ENCODE results near the gene ABR. TPM values are rescaled to one million over a fixed set of nuclear protein-coding genes. Genes with fewer than 3 reads are reported as not detected.

Gene ABR
- total and polyA plus RNA-seq, 2 of the 13 experiments (the other 11 are each of a cell fraction or from before 2014, with no cell fraction given) = 12.4 to 40.4 TPM

GRCh38 chr17:978103-979093, 201.4 kb downstream of the ABR start (continued):
- TF ChIP-seq ZHX2 (IDR thresholded peaks at IDR 0.05; ENCODE audit: low read depth) (no peak), ZHX2 (CRISPR knock-in tag; IDR thresholded peaks at IDR 0.05; ENCODE audit: borderline replicate concordance) (no peak), GLMP (CRISPR knock-in tag; IDR thresholded peaks at IDR 0.05; ENCODE audit: borderline replicate concordance) (no peak), KLF11 (CRISPR knock-in tag; IDR thresholded peaks at IDR 0.05) (no peak), ZFP37 (CRISPR knock-in tag; IDR thresholded peaks at IDR 0.05; ENCODE audit: borderline replicate concordance) (no peak), ZNF501 (CRISPR knock-in tag; IDR thresholded peaks at IDR 0.05) (no peak), SMAD3 (CRISPR knock-in tag; IDR thresholded peaks at IDR 0.05) (no peak), ZNF251 (CRISPR knock-in tag; IDR thresholded peaks at IDR 0.05) (no peak), ARHGAP35 (CRISPR knock-in tag; IDR thresholded peaks at IDR 0.05; ENCODE audit: borderline replicate concordance) (no peak), DRAP1 (CRISPR knock-in tag; IDR thresholded peaks at IDR 0.05) (no peak), HMGA1 (CRISPR knock-in tag; conservative IDR thresholded peaks at IDR 0.05) (no peak), ZNF670 (CRISPR knock-in tag; IDR thresholded peaks at IDR 0.05; ENCODE audit: borderline replicate concordance) (no peak), IKZF5 (CRISPR knock-in tag; IDR thresholded peaks at IDR 0.05) (no peak)
- TF ChIP-seq, protein P1, sequence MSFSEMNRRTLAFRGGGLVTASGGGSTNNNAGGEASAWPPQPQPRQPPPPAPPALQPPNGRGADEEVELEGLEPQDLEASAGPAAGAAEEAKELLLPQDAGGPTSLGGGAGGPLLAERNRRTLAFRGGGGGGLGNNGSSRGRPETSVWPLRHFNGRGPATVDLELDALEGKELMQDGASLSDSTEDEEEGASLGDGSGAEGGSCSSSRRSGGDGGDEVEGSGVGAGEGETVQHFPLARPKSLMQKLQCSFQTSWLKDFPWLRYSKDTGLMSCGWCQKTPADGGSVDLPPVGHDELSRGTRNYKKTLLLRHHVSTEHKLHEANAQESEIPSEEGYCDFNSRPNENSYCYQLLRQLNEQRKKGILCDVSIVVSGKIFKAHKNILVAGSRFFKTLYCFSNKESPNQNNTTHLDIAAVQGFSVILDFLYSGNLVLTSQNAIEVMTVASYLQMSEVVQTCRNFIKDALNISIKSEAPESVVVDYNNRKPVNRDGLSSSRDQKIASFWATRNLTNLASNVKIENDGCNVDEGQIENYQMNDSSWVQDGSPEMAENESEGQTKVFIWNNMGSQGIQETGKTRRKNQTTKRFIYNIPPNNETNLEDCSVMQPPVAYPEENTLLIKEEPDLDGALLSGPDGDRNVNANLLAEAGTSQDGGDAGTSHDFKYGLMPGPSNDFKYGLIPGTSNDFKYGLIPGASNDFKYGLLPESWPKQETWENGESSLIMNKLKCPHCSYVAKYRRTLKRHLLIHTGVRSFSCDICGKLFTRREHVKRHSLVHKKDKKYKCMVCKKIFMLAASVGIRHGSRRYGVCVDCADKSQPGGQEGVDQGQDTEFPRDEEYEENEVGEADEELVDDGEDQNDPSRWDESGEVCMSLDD (CRISPR knock-in tag; IDR thresholded peaks at IDR 0.05; ENCODE audit: borderline replicate concordance) = no peak
